ENCODE data around the gene STK39.

DNA sequence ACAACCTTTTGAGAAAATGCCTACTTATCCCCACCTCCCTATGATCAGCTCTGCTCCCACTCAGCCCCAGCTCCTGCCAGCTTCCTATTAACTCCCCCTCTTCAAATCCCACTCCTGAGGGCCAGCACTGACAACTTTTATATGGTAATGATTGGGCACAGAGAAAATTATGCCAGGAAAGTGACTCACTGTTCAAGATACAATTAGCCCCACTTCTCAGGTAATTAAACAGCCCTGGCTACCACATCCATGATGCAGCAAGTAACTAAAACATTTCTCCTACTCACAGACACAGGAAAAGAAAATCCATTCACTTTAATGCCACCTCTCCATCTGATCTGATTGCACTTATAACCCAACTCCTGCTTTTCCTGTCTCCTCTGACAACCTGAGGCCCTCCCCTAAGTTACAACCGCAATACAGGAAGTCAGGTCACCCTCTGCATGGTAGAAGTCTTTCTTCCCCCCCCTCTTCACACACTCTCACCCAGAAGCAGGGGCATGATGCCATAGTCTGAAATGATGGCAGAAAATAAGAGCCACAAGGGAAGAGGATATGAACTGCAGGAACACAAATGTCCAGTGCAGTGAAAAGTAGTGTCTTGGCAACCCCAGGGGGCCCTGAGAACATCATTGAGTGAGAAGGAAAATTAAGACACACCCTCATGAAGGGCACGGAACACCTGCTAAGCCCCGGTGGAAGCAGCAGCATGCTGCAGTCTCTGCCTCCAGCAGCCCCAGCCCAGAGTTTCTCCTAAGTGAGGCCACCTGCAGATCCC lies 54.4 kb downstream of the STK39 start:
- TF ChIP-seq, protein P1, sequence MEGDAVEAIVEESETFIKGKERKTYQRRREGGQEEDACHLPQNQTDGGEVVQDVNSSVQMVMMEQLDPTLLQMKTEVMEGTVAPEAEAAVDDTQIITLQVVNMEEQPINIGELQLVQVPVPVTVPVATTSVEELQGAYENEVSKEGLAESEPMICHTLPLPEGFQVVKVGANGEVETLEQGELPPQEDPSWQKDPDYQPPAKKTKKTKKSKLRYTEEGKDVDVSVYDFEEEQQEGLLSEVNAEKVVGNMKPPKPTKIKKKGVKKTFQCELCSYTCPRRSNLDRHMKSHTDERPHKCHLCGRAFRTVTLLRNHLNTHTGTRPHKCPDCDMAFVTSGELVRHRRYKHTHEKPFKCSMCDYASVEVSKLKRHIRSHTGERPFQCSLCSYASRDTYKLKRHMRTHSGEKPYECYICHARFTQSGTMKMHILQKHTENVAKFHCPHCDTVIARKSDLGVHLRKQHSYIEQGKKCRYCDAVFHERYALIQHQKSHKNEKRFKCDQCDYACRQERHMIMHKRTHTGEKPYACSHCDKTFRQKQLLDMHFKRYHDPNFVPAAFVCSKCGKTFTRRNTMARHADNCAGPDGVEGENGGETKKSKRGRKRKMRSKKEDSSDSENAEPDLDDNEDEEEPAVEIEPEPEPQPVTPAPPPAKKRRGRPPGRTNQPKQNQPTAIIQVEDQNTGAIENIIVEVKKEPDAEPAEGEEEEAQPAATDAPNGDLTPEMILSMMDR (optimal IDR thresholded peaks at IDR 0.05 in 1 of 3, IDR thresholded peaks at IDR 0.05 in 1 of 3, conservative IDR thresholded peaks at IDR 0.05 in 1 of 3; ENCODE audit: extremely low read depth in 1 of 3, insufficient read depth in 2 of 3, low read length in 3 of 3): no peak
- TF ChIP-seq EZH2 (IDR thresholded peaks at IDR 0.05; ENCODE audit: low read length): no peak
